Hepatic stellate cell (primary cell): Measurements from ENCODE around the gene ARMC6.

ENCODE experiments used
- DNase-seq: peaks from one replicate; pipeline ENCODE4 v3.0.0; 2011; ENCODE audit warnings: low spot score

ARMC6 gene

DNA sequence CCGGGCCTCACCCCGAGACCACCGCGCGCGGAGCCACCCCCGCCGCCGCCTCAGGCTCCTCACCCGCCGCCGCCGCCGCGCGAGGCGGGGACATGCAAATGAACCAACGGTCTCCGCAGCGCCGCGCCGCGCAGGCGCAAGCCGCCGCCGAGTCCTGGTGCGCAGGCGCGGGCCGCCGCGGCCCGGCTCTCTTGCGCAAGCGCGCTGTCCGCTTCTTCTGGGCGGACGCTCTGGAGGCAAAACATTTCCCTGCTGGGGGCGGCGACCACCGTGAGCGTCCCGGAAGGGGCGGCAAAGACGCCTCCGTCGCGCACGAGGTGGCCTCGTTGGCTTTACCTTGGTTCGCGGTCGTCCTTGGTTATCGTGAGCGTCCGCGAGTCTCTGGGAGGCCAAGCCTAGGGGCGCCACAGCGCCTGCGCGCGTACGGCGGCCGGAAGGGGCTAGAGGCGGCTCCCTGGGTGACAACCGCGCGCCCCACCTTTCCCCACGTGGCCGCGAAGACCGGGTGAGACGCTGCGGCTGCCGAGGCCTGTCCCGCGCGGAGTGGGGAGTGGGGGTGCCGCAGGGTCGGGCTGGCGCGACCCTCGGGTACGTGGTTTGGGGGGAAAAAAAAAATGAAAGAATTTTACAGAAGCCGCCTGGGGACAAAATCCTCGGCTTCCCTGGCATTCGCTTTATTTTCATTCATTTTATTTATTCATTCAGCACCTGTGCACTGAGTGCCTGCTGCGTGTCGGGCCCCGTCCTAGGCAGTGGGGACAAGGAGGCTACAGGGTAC, at the start of gene ARMC6, which contains the start of gene SUGP2:
Gene ARMC6, plus strand, starts transcription at position 178 of the 778 bp plus-strand sequence. CDS start 607 bp downstream, outside the sequence.
Gene SUGP2, minus strand, starts transcription at position 92 of the 778 bp plus-strand sequence. CDS start 2,446 bp downstream, outside the sequence.
- peak; percentile 98 for DNase-seq

DNA sequence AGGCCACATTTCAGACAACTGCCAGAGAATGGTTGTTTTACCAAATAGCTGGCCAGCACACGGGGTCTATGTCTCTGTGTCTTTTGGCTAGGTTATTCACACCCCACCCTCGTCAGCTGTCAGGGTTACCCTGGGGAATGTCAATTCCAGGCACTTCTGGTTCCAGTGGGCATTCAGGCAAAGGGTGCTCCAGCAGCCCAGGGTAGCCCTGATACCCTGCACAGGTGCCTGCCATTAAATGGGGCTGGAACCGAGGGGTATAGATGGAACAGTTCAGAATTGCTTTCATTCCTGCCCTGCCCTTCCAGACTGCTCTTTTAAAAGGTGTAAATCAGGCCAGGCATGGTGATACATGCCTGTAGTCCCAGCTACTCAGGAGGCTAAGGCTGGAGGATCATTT, 49.2 kb upstream of the ARMC6 start:
- no peak for DNase-seq

DNA sequence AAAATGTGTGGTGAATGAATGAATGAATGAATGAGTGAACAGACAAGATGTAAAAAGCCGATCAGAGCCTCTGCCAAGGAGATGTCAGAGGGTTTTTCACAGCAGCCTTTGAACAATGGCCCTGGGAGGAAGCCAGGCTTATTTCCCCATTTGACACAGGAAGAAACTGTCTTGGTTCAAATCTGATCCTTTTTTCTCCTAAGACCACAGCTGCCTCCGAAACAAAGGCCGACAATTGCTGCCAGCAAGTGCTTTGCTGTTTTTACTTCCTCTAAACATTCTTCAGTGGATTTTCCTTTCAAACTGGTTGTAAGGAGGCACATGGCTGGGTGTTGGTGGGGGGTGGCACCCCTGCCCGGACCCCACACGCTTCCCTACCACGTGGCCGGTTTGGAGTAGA, 48.1 kb upstream of the ARMC6 start:
- no peak for DNase-seq

DNA sequence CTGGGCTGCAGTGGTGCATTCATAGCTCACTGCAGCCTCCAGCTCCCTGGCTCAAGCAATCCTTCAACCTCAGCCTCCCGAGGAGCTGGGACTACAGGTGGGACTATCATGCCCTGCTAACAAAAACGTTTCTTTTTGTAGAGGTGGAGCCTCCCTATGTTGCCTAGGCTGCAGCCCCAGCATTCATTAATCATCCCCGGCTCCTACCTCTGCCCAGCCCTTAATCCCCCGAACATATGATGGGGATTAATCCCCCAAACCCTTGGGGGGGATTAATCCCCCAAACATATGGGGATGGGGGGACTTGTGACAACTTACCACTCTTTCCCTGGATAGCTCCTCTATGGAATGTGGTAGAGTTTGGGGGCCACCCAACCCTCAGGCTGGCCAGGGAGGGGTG, 45.9 kb upstream of the ARMC6 start:
- no peak for DNase-seq

DNA sequence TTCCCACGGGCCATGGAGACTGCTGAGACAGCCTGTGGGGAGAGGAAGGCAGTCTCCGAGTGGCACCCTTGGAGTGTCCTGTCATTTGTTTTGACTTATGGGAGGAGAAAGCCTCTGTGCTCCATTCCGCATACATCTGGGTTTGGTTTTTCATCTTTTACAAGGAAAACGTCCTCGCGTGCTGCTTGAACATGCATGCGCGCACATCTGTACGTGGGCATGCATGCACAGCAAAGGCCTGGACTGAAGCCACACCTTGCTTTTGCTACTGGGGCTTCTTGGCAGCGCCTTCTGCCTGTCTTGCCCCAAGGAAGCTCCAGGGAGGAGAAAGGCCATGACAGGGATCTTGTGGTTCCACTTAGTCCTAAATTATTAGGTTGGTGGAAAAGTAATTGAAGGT, 44.1 kb upstream of the ARMC6 start:
- no peak for DNase-seq

DNA sequence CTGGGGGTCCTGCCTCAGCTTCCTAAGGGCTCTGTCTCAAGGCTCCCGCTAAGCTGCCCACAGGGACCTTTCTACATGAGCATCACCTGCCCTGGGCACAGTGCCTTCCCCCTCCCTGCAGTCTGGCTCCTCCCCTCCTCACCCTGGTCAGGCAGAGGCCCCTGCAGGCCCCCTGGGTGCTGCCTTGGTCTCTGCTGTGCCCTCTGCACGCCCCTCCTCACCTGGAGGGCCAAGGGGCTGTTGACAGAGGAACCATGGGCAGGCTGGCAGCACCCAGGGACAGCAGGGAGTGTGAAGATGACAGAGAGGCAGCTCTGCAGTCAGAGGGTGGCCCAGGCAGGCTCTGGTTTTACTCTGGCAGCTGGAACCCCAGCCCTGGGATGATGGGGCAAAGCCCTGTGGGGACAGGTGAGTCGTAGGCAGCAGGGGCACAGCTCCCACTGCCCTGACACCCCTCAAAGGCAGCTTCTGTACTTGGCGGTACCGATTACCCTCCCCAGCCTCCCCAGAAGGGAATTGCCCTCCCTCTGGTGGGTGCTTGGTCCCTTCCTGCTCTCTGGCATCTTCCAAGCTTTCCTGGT, 43.2 kb upstream of the ARMC6 start:
- no peak for DNase-seq

DNA sequence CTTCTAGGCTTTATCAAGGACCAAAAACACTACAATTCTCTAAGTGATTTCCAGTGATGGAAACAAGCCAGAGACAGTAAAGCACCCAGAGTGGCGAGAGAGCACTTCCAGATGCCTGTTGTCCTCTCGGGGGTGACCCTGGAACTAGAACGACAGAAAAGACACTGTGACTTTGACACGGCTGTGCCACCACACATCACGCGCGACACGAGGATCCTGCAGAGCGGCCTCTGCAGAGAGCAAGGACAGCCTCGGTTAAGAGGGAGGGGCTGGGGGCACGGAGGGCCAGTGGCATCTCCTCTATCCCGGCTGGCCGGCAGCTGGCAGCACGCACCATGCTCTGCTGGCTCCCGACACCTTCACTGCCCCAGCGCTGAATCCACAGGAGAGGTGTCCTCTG, 42.4 kb upstream of the ARMC6 start:
- no peak for DNase-seq

DNA sequence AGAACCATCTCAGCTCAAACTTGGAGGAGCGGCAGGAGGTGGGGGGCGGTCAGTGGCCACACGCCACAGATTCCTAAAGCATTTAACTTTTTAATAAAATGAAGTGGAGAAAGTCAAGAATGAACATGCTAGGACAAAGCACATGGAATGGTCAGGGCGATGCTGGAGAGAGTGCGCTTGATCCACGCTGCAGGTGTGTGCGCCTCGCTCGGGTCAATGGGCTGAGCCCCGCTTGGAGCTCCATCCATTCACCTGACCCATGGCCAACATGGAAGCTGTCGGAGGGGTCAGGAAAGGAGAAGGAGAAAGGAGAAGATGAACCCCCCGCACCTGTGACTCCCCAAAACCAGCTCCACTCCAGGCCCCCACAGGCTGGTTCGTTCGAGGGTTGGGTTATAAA, 41.9 kb upstream of the ARMC6 start:
- no peak for DNase-seq

DNA sequence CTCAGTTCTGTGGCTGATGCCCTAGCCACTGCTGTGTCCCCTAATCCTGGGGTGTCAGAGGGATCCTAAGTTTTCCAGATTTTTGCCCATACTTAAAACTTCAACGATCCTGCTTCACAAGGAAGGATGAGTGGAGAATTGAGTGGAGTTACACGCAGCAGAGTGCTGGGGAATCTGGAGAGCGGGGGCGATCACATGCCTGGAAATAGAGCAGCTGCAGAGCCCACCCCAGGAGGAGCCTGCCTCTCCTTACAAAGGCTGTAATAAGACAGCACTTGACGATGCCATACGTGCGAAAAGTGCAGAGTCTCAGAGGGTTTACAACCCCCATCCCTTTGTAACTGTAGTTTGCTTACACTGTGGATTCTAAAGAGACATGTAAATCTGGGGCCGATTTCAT, 40.7 kb upstream of the ARMC6 start:
- no peak for DNase-seq

DNA sequence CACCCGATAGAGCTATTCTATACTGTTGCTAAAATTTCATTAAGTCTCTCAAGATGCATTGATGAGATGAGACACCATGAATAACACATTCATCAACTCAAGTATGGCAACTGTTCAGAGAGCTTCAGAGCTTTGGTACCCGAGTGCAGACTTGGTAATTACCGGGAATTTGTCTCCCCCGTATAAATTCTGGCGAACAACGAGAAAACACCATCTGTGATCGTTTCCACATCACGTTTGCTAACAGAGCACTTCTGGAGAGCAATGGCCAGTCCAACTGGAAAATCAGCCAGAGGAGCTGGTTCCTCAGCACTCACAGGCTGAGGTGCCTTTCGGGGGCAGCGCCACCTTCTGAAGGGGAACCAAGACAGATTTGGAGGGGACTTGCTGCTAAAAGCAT, 40.3 kb upstream of the ARMC6 start:
- DNase-seq: no peak

DNA sequence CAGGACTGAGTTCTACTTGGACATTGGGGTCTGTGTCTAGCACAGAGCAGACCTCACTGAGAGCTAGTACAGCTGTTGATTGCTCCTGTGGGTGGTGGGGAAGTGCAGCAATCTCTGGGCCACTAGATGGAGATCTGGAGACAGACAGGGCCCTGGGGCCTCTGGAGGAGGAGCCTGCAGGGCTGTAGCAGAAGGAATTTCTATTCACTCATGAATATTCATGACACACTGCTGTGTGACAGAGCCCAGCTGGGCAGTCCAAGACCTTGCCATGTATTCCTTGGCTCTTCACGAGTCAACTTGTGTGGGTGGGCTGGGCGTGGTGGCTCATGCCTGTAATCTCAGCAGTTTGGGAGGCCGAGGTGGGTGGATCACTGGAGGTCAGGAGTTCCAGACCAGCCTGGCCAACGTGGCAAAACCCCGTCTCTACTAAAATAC, 37.6 kb upstream of the ARMC6 start:
- peak; percentile 98 for DNase-seq

DNA sequence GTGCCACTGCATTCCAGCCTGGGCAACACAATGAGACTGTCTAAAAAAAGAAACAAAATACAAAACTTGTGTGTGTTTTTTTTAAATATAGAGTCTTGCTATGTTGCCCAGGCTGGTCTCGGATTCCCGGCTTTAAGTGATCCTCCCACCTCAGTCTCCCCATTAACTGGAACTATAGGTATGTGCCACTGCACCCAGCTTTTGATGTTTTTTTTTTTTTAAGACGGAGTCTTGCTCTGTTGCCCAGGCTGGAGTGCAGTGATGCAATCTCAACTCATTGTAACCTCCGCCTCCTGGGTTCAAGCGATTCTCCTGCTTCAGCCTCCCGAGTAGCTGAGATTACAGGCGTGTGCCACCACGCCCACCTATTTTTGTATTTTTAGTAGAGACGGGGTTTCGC, 37.1 kb upstream of the ARMC6 start:
- DNase-seq: no peak

DNA sequence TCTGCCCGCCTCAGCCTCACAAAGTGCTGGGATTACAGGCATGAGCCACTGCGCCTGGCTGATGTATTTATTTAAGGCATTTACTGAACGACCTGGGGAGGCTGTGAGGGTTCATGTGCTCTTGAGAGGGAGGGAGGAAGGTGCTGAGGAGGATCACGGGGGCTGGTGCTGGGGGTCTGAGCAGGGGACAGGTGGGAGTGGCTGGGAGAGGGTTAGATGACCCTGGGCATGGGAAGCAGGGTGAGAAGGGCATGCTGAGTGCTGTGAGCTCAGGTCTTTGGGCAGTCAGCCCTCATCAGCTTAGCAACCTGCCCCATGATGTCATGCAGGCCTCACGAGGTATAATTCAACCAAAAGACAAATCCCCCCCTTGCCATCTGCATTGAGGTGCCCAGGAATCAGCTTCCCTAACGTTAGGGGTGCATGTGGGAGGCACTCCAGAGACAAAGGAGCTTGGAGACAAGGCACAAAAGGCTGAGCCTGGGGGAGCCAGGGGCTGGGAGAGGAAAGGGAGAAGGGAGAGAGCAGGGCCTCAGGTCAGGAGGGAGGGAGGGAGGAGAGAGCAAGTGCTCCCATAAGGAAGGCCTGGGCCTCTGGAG, 36.5 kb upstream of the ARMC6 start:
- DNase-seq: no peak

DNA sequence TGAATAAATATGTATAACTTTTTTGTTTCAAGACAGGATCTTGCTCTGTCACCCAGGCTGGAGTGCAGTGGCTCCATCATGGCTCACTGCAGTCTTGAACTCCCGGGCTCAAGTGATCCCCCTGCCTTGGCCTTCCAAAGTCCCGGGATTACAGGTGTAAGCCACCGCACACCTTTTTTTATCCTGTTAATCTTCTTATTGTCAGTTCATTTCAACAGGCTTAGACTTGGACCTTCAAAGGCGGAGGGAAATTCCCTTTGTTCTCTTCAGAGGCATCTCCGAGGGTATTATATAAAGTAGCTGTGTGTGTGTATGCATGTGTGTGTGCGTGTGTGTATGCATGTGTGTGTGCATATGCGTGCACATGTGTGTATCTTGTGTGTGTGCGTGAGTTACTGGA, 35.1 kb upstream of the ARMC6 start:
- DNase-seq: no peak

DNA sequence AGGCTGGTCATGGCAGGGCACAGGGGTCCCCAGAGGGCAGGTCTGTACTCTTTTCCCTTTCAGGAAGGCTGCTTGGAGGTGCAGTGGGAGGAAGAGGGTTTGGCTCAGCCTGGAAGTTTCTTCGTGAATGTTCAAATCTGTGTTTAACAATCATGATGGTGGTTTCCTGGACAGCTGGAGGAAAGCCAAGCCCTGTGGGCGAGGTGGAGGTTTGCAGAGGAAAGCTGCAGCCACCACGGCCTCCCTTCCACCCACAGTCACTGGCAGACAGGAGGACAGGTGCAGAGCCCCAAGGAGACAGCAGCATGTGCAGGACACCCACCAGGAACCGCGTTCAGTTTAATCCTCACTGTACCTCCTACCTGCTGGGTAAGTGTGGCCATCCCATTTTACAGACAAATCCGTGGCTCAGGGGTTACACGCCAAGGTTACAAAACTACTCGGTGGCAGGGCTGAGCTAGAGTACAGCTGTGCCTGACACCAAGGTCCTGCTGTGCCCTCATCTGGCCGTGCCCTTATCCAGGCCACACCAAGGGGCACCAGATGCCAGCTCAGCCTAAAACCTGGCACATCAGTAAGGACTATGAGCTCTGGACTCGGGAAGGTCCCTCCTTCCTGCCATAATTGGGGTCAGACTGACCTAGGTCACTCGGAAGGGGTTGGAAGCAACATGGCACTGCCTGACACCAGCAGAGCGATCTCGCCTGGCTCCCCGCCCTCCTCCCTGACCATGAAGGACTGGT, 34.2 kb upstream of the ARMC6 start:
- no peak for DNase-seq

DNA sequence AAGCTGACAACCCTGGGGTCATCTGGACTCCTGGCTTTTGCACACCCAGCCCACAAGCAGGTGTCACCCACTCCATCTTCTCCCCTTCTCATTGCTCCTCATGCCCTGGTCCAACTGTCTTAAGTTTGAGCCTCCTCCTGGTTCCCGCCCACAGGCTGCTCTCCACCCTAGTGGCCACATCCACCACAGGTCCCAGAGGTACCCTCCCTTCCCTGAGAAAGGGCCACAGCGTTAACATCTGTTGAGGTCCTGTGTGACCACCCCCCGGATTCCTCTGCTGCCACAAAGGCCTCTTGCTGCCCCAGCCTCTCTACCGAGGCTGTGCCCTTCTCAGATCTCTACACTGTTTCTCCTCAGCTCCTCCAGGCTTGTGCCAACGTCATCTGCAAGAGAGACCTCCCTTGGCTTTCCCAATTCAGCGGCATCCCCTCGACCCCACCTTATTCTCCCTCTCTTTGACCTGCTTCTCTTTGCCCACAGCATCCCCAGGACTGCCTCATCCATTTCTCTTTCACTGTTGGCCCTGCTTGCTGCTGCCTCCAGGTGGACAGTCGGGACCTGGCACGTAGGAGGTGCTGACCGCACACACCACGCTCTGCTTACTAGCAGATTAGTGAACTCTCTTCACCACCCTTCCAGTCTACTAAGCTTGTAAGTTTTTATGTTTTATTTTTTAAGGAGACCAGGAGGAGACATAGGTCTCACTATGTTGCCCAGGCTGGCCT, 33.3 kb upstream of the ARMC6 start:
- peak; percentile 34 for DNase-seq

DNA sequence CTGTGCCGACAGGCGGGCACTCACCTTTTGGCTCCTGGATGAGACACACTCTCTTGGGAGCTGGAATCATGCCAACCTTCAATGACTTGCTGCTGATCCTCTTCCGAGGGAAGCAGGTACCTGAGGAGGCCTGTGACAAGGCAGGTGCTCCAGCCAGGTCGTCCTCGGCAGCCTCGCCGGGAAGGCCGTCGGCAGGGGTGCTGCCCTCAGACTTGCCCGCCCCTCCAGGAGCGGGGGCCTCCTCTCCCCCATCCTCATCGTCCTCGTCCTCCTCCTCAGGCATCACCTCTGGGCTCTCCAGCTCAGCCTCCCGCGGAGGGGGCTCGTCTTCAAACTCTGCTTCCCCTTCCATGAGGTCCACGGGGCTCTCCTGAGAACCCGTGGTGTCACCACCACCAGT, 29.3 kb upstream of the ARMC6 start:
- no peak for DNase-seq

DNA sequence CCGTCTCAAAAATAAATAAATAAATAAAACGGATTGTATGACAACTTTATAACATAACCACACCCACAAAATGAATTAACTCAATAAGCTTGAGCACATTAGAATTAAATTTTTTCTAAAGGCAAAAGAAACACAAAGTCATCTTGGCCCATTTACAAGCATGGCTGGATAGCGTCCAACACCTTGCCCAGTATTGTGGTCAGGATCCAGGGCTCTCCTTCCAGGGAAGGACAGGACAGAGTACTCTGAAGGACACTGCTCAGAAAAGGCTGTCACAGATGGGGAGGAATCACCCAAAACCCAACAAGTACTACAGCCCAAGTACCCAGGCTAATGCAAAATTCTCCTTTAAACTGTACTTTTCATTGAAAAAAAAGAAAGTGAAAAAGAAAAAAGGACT, 27.2 kb upstream of the ARMC6 start:
- no peak for DNase-seq

DNA sequence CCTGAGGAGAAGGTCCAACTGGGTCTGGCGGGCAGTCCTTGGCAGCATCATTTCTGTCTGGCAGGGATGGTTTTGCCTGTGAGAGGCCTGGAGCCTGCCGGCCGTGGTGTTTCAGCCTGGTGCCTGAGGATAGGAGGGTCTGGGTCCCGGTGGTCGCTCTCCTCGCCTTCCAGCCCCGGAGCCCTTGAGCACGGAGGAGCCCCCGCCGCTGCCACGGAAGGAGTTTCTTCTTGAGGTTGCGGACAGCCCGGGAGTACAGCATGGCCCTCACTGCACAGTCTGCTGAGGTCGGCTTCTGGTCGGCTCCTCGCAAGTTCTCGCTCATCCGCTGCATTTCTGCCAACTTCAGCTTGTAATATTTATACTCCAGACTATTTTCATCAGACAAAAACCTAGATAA, 23.5 kb upstream of the ARMC6 start:
- DNase-seq: no peak

DNA sequence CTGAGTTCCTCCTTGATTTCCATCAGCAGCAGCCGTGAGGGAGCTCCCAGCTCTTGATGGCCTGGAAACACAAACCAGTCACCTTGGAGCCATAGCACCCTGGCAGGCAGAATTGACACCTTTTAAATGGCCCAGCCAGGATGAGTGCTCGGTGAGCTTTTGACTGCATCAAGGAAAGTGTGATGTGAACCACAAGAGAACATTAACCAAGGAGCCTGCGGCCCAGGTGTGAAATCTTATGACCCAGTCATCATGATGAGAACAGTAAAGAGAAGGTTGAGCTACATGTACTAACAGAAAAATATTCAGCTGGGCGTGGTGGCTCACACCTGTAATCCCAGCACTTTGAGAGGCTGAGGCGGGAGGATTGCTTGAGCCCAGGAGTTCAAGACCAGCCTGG, 22.9 kb upstream of the ARMC6 start:
- DNase-seq: no peak

DNA sequence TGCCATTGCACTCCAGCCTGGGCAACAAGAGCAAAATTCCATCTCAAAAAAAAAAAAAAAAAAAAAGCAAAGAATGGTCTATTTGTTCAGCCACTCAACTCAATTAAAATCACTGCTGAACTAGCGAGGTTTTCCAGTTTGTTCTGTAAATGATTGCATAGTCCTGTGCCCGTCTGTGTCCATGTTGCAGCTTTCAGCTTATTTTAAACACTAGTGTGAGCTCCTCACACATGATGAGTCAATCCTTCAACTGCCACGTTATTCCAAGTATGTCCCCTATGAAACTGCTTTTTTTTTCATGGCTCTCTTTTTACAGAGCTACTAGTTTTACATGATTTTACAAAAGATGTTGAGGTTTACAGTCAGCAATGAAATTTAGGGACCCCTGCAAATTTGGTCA, 12.3 kb upstream of the ARMC6 start:
- peak; percentile 69 for DNase-seq

DNA sequence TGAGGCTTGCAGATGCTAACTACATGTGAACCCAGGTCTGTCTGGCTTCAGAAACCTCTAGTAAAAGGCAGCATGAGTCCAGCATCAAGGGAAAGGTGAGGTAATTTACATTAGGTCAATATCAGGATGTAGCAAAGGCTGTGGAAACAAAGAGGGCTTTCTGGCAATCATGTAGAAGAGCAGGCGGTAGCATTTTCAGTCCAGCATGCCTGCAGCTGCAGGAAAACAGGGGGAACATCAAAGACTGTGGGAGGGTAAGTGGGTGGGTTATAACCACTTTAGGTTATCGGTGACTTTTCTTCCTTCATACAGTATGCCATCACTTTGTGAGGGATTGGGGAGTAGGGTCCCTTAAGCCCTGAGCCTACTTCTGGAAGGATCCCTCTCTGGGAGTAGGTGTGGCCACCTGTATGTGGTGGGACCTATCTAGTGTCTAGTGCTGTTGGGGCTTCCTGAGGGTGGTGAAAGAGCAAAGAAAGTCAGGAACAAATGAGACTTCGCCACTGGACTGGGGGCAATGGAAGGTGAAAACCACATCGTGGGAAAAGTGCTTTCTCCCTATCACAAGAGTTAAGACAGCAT, 10.9 kb upstream of the ARMC6 start:
- no peak for DNase-seq
